GM10847 (cell line): ENCODE measurements around the gene CD2.

Source experiments
- POLR2A ChIP-seq: IDR thresholded peaks from 2 replicates; pipeline ENCODE4 v1.6.1; 2011; ENCODE audit not compliant: insufficient read length; ENCODE audit errors: extremely low read depth

CD2 gene, protein sequence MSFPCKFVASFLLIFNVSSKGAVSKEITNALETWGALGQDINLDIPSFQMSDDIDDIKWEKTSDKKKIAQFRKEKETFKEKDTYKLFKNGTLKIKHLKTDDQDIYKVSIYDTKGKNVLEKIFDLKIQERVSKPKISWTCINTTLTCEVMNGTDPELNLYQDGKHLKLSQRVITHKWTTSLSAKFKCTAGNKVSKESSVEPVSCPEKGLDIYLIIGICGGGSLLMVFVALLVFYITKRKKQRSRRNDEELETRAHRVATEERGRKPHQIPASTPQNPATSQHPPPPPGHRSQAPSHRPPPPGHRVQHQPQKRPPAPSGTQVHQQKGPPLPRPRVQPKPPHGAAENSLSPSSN

DNA sequence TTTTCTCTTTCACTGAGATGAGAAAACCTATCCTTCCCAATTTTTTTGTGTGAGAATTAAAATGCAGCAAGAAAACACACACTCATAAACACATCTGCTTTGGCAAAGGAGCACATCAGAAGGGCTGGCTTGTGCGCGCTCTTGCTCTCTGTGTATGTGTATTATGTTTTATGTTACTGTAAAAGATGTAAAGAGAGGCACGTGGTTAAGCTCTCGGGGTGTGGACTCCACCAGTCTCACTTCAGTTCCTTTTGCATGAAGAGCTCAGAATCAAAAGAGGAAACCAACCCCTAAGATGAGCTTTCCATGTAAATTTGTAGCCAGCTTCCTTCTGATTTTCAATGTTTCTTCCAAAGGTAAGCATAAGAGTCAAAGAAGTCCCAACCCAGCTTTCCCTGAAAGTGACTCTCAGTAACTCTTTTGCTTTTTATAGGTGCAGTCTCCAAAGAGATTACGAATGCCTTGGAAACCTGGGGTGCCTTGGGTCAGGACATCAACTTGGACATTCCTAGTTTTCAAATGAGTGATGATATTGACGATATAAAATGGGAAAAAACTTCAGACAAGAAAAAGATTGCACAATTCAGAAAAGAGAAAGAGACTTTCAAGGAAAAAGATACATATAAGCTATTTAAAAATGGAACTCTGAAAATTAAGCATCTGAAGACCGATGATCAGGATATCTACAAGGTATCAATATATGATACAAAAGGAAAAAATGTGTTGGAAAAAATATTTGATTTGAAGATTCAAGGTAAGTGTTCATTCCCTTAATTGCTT, at the start of gene CD2:
Gene CD2, plus strand, starts transcription at position 233 of the 780 bp plus-strand sequence. Its CDS starts 63 bp downstream, at position 296.
- TF ChIP-seq POLR2A: no peak

DNA sequence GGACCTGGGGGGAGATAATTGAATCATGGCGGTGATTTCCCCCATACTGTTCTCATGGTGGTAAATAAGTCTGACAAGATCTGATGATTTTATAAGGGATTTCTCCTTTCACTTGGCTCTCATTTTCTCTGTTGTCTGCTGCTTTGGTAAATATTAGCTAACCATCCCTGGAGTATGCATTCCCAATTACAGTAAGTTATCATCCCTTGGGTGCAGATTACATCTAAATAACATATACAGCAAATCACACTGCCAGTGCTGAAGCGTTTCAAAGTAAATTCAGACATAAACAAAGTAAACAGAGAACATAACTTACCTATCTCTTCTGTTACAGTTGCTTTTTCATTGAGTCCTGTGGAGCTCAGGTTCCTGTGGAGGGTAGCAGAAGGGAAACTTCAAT, 48.1 kb upstream of the CD2 start:
- TF ChIP-seq POLR2A: no peak

DNA sequence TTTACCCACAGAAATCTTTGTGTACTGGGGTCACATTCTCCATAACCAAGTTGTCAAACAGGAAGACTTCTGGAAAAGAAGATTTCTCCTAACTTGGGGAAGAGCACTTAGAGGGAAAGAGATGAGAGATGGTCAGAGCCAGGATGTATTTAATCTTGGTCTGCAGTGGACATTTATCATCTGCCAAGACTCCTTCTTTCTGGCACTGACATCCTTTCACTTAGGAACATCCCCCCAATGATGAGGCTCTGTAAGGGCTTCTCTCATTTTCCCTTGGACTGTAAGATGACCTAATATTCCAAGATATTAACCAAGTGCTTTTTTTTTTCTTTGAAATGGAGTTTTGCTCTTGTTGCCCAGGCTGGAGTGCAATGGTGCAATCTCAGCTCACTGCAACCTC, 47.4 kb upstream of the CD2 start:
- TF ChIP-seq POLR2A: no peak

DNA sequence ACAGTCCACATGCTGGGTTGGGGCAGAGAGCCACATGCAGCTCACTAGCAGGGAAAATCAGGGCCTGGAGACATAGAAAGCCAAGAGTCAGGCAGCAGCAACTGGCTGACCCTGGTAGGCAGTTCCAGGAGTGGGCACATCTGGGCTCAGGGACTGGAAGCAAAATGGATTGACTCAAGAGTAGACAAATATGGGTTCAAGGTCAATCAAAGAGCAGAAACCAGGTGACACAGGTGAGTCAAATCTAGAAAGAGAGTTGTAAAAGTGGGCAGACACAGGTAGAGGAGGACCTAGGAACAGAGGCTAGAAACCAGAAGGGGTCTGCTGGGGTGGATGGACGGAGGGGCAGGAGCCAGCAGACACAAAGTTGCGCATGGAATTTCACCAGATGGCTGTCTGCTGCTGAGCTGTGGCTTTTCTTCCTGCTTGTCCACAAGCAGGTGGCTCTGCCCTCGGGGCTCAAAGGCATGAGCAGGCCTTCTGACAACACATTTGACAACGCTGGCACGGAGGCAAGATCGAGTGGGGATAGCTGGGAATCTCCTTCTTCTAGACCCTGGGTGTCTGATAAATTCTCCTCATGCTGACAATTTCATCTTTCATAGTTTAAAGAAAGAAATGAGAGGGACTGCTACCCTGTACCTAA, 45.9 kb upstream of the CD2 start:
- TF ChIP-seq POLR2A: no peak

DNA sequence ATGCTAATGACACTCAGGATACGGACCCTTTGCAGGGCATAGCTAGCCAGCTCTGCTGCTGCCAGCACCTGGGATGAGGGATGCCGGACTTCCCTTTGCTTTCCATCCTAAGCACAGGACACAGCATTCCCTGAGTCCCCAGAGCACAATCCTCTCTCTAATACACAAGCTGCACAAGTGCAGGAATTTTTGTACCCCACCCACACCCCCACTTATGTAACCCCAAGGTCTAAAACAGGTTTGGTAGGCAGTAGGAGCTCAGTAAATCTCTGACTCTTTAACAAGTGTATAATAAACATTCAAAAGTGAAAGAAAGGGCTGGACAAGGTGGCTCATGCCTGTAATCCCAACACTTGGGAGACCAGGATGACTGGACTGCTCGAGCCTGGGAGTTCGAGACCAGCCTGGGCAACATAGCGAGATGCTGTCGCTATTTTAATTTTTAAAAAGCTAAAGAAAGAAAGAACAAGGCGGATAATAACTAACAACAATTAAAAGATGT, 44.5 kb upstream of the CD2 start:
- TF ChIP-seq POLR2A: no peak

DNA sequence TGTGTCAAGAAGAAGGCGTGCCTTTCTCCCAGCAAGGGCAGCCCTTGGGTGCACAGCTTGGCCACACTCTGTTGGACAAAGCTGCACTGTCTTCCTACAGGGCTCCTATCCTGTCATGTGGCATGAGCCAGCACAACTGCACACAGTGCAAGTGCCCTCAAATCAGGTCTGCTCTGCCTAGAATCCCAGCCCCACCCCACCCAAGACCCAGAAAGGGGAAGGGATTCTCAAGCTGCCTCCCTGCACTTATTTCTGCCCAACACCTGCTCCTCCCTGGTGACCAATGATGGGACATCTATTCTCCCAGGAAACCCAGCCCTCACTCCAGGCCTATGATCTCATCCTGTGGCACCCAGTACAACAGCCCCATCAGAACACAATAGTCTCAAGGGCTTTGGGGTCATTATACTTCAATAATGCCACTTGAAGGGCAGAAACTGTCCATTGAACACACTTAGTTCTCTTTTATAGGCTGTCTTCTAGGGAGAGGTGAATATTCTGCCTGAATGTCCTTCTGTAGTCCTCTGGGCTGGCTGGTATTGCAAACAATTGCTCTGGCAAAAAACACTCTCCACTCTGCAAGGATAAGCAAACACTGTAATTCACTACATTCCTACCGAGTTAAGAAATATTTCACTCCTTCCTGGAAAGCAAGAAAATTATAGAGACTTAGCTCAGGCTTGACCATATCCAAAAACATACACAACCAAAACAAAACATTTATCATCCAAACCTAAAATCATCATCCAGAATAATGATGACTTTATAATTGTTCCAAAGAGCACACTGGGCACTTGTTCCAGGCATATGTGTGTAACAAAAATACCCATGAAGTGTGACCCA, 43.6 kb upstream of the CD2 start:
- TF ChIP-seq POLR2A: no peak

DNA sequence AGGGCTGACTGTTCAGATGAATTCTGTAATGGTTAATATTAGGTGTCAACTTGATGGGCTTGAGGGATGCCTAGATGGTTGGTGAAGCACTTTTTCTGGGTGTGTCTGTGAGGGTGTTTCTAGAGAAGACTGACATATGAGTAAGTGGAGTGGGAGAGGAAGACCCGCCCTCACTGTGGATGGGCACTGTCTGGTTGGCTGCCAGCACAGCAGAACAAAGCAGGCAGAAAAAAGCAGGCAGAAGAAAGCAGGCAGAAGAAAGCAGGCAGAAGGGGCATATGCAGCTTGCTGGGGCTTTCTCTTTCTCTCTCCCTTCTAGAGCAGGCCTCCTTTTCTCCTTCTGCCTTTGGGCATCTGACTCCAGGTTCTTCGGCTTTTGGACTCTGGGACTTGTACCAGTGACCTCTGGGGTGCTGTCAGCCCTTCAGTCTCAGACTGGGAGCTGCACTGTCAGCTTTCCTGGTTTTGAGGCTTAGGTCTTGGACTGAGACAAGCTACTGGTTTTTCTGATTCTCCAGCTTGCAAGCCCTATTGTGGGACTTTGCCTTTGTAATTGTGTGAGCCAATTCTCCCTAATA, 42.9 kb upstream of the CD2 start:
- TF ChIP-seq POLR2A: no peak

DNA sequence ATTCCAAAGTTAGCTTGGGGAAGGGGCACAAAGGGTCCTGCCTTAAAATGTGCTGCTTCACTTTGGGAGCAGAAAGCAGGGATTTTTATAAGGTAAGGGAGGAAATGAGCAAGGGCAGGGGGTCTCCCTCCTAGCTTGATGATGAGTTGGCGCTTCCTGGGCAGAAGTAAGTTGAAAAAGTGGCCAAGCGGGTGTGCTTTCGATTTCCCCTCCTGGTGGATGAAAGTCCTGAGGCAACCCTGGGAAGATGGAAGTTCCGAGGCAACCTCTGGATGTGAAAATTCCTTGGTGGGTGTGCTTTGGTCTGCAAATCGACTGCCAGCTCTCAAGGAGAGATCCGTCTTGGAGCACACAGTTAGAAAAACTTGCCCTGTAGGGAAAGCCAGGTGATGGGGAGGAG, 41.7 kb upstream of the CD2 start:
- no peak for TF ChIP-seq POLR2A

DNA sequence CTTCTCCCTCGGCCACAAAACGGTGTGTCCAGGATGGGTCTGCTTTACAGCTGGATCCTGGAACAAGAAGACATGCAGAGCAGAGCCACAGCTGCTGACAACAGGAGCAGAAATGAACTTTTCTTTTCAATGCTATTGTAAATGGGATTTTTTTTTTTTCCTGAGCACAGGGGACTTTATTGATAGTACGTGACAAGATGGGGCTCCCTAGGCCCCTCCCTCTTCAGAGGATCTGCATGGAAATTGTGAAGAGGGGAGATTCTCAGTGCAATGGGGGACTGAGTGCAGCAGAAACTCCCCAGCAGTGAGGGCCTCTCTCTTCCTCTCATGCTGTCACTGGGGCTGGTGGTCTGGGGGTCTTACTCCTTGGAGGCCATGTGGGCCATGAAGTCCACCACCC, 40.8 kb upstream of the CD2 start:
- TF ChIP-seq POLR2A: no peak

DNA sequence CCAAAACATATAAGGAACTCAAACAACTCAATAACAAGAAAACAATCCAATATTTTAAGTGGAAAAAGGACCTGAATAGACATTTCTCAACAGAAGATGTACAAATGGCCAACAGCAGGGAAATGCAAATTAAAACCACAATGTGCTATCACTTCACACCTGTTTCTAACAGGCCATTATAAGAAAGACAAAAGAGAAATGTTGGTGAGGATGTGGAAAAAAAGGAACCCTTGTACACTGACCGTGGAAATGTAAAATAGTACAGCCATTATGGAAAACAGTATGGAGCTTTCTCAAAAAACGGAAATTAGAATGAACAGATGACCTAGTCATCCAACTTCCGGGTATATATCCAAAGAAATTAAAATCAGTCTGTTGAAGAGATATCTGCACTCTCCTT, 37.8 kb upstream of the CD2 start:
- no peak for TF ChIP-seq POLR2A

DNA sequence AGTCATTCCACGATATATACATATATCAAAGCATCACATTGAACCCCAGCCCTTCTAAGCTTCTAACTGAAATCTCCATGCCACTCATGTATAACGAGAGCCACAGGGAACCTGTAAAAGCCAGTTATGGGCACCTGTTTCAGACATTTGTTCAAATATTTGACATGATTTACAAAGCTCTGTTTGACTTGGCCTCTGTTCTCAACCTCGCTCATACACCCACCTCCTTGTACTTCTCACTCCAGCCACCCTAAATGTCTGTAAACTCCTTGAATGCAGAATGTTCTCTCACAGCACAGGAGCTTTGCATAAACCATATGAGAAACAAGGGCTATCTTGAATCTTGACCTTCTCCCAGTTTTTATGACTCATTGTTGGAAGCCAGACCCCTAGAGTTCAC, 36.9 kb upstream of the CD2 start:
- no peak for TF ChIP-seq POLR2A

DNA sequence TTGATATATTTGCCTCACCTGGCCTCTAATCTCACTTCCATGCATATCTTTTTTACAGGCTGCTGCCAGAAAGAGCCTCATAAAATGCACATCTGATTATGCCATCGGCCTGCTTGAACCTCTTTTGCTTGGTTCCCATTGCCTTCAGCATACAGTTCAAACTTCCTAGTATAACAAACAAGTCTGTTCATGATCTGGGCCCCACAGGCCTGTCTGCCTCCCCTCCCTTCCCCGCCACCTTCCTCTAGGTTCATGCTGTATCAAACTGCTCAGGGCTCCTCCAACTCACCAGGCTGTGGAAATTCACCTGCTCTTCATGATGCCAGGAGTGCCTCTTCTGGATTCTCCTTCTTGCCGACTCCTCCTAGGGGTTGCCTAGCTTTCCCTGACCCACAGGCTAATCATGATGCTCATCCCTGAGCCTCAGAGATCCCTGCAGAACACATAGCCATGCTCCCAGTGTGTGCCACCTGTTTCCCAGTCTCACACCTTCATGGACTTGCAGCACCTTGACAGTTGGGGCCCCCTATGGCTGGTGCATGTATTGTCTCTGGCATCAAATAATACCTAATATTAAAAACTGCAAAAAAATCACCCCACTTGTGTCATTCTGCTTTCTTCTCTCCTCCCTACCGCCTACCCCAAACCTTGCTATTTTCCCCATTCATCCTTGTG, 33.7 kb upstream of the CD2 start:
- TF ChIP-seq POLR2A: no peak

DNA sequence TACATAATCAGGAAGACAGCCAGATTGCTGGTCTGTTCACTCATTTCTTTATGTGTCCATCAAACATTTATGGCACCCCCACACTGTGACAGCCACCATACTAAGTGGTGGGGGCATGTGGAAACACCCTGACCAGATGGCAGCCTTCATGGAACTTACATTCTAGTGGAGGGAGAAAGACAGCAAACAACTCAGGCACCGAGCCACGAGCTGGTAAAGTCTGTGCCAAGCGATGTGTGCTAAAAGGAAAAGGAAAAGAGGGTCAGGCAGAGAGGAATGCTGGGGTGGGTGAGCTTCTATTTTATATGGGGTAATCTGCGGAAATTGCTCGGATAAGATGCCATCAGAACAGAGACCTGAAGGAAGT, 33.2 kb upstream of the CD2 start:
- TF ChIP-seq POLR2A: no peak

DNA sequence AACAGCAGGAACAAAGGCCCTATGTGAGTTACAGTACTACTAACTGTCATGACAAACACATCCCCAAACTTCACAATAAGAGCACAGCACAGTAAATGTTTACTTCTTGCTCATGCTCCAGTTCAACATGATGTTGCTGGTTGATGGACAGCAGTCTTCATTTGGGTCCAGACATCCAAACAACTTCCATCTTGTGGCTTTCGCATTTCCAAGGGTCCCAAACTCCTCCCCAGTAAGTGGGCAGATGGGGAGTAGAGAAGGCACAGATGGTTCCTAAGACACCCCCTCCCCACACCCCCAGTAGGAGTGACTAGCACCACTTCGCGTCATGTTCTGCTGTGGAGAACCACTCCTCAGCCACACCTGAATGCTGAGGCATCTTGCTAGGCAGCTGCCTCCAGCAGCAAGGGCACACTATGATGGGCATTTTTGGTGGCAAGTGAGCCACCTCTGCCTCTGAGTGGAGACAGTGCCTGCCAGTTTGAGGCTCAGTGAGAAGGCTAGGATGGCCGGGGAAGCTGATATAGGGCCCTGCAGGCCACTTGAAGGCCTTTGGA, 32.7 kb upstream of the CD2 start:
- no peak for TF ChIP-seq POLR2A
